ENCODE data around the gene PHETA2.

- TF ChIP-seq CTCF (IDR thresholded peaks at IDR 0.05) (no peak), POLR2A (IDR thresholded peaks at IDR 0.05) (no peak)
Observed at GRCh38 chr22:42111798-42112197, 37.8 kb downstream of the PHETA2 start.
